GM19043 (cell line): ENCODE results near the gene CIAO3.
"Not testable (repeated sequence)": the region's sequence is repeated elsewhere in the genome, so short reads cannot be mapped to it uniquely, and the experiment has no call there.

Source experiments
- ATAC-seq: cut with Tn5 transposase; IDR thresholded peaks from one replicate; pipeline ENCODE4 v1.9.1; 2021; ENCODE audit warnings: low read depth; ENCODE audit not compliant: unreplicated experiment

CIAO3 gene

DNA sequence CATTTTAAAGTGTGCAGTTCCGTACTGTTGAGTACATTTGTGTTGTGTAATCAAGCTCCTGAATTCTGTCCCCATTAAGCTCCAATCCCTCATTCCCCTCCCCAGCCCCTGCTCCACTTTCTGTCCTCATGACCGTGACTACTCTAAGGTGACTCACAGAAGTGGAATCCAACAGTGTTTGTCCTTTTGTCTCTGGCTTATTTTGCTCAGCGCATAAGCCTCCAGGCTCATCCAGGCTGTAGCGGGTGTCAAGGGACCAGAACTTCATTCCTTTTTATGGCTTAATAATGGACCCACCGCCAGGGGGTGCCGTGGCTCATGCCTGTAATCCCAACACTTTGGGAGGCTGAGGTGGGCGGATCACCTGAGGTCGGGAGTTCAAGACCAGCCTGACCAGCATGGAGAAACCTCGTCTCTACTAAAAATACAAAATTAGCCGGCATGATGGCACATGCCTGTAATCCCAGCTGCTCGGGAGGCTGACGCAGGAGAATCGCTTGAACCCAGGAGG is 28.0 kb downstream of the CIAO3 start:
- ATAC-seq, result not testable (repeated sequence)

DNA sequence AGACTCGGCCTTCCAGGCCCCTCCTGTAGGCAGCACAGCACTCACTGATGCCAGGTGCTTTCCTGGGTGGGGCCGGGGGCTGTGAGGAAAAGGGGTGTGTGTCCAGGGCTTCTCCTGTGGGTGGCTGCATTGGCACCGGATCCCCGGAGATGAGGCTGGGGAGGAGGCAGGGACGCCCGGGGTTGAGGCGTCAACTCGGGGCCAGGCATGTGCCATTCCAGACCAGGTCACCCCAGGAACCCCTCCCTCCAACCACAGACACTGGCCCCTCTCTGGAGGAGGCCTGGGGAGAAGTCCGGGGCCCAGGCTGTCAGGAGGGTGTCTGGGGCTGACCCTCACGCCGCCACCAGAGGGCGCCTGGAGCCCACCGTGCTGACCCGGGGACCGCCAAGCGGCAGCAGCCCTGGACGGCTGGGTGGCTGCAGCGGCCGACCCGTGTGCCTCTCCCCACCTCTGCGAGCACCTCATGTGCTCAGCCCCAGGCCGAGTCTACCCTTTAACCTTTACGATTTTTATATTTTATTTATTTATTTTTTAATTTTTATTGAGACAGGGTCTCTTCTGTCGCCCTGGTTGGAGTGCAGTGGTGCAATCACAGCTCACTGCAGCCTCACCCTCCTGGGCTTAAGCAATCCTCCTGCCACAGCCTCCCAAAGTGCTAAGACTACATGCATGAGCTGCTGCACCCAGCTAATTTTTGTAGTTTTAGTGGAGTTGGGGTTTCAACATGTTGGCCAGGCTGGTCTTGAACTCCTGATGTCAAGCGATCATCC is 29.1 kb downstream of the CIAO3 start:
- ATAC-seq, result no peak

DNA sequence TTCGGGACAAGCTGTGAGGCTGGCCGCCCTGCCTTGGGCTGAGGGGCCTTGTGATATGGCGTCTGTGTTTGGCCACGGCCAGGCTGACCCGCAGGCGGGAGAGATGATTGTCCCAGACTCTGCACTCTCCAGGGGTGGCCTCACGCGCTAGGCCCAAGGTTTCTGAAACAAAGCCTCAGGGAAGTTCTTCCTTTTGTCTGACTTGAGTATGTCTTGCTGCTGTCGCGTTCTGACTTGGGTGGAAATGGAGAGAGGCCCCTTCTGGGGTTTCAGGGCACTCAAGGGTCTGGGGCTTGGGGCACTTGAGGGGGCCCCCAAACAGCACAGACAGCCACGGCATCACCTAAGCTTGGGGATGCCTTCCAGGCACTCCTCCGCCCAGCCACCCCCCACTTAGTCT is 29.7 kb downstream of the CIAO3 start:
- no peak for ATAC-seq

DNA sequence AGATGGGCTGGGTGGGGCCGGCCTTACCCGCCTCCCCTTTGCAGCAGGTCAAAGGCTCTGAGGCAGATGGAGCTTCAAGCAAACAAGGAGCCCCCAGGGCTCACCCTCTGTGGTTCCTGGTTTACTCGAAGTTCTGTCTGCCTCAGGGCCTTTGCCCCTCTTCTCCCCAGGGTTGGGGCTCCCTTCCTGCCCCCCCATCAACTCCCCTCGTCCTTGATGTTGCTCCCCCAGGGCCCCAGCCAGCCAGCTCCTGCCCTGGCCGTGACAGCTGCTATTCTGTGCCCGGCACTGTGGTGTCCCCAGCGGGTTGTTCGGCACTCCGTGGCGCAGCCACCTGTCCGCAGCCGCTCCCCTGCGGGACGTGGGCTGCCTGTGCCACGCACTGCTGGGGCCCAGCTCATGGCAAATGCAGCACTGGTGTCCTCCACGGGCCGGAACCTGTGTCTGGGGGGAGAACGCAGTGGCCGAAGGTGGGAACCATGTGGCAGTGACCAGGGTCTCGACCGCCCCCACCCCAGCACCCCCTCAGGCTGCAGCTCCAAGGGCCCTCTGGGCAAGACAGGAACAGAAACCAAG is 30.2 kb downstream of the CIAO3 start:
- no peak for ATAC-seq

DNA sequence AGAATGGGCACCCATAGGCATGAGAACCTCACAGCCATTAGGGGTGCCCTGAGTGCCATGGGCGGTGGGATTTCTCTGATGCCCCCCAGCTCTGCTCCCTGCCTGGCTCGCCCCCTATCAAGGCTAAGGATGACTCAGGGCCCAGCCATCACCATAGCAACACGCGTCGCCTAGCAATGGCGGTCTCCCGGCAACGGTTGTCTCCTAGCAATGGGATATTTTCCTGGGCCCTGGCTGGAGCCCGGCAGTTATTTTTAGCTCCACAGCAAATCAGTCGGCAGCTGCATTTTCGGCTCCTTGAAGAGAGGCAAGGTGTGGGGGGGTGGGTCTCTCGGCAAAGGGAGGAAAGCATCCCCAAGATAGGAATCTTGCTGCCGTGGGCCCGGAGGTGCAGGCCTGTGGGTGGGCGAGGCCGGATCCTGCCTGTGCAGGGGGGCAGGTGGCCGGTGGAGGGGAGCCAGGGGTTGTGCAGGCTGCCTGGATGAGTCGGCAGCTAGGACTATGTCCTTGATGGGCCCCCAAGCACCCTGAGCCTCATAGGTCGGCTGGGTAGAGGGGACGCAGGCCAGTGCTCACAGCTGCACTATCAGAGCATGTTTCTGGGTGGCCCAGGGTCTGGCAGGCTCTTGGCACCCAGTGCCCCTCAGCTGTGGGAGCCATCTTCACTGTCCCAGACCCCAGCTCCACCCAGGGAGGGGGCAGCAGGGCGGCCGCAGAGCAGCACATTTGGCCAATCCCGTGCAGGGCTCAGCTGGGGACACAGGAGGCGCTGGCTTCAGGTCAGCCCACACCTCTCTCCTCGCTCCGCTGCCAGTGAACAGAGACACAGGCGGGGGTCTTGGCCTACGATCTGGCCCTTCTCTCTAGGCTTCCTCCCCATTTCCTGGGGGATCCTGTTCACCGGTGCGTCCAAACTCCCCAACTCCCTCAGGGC is 31.0 kb downstream of the CIAO3 start:
- no peak for ATAC-seq

DNA sequence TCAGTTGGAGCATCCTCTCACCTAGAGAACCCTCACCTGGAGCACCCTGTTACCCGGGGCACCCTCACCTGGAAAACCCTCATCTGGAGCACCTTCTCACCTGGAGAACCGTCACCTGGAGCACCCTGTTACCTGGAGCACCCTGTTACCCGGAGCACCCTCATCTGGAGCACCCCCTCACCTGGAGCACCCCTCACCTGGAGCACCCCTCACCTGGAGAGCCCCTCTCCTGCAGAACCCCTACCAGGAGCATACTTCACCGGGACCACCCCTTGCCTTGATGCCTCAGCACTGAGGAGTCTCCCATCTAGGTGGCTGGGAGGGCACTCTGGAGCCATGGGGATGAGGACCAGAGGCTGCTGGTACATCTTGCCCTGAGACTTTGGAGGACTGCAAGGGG is 31.8 kb downstream of the CIAO3 start:
- ATAC-seq, result no peak

DNA sequence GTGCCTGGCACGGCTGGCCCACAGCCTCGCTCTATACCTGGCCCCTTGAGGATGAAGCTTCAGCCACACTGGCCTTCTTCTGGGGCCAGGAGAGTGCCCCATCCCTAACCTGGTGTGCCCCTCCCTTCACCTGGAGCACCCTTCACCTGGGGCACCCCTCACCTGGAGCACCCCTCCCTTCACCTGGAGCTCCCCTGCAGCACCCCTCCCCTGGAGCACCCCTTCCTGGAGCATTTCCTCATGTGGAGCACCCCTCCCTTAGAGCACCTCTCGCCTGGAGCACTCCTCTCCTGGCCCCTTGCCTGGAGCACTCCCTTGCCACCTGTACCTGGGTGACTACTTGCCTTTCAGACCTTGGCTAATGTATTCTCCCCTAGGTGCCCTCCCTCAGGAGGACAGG is 32.8 kb downstream of the CIAO3 start:
- no peak for ATAC-seq

DNA sequence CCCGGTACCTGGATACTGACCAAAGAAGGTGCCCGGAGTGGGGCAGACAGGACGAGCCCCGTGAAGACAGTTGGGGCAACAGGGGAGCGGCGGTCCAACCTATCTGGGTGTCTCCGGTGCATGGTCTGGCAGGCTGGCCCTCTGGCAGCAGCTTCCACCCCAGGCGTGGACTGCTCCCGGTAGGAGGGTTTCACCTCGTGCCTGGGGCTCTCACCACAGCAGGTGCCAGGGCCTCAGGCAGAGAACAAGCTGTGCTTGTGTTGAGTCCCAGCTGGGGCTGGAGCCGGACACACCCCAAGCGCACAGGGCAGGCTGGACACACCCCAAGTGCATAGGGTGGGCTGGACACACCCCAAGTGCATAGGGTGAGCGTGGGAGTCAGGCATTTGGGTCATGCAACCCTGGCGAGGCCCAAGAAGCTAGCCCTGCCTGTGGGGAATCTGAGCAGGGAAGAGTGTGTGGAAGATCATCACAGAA is 33.7 kb downstream of the CIAO3 start:
- no peak for ATAC-seq

DNA sequence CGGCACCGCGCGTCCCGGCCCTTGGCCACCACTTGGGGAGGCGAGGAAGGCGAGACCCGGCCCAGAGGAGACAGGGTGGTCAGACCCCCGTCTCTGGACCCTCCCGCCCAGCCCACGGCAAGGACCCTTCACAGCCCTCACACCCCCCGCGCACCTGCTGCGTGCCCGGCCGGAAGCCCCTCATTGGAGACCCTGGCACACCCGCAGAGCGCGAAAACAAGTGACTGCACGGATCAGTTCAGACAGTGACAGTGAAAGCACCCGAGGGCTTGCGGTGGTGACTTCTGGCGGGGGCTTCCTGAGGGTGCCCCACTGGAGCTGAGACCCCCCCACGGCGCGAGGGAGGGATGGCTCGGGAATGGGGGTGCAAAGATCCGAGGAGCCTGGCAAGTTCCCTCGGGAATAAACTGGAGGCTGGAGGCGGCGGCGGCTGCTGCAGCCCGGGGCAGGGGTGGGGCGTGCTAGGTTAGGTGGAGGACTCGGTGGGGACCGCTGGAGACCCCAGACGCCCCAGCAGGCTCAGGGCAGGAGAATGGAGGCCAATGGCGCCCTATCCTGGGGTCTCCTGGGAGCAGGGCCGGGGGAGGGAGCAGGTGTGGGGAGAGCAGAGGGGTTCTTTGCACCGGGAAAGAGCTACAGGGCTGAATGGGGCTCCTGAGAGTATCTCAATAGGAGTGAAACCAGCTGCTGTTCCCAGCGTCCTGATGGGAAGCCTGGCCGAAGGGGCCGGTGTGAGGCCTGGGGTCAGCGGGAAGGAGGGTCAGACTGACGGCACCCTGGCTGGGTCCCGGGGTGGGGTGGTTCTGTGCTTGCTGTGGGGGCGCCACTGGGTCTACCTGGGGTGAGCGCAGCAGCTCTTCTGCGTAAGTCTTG is 34.4 kb downstream of the CIAO3 start:
- no peak for ATAC-seq

DNA sequence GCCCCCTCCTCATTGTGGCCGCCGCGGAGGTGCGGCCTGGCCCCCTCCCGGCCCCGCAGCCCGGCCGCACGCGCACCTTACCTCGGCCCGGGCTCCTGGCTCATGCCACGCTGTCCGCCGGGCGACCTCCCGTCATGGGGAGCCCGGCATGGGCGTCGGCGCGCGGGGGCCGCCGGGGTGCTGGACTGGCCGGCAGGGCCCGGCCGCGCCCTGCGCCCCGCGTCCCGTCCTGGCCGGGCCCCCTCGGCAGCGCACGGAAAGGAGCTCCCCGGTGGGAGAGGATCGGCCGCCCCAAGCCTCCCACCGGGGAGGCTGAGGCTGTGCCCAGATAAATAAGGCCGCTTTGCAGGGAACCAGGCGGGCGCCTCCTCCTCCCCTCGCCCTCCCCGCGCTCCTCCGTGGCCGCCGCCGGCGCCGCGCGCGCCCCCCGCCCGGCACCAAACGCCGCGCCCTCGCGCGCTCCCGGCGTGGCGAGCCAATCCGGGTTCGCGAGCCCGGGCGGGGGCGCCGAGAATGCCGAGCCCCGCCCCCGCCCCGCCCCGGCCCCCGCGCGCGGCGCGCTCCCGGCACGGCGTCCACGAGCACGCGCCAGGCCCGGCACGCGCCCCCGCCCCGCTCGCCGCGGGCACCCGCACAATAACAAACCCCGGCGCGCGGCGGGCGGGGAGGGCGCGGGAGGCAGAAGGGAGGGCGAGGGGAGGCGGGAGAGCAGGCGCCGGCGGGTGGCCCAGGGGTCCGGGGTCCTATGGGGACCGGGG is 35.2 kb downstream of the CIAO3 start, which contains the start of gene FBXL16:
TSS of gene FBXL16 (minus strand) at position 371 of the 758 bp plus-strand sequence. CDS start 8,396 bp downstream, outside the sequence.
- no peak for ATAC-seq

DNA sequence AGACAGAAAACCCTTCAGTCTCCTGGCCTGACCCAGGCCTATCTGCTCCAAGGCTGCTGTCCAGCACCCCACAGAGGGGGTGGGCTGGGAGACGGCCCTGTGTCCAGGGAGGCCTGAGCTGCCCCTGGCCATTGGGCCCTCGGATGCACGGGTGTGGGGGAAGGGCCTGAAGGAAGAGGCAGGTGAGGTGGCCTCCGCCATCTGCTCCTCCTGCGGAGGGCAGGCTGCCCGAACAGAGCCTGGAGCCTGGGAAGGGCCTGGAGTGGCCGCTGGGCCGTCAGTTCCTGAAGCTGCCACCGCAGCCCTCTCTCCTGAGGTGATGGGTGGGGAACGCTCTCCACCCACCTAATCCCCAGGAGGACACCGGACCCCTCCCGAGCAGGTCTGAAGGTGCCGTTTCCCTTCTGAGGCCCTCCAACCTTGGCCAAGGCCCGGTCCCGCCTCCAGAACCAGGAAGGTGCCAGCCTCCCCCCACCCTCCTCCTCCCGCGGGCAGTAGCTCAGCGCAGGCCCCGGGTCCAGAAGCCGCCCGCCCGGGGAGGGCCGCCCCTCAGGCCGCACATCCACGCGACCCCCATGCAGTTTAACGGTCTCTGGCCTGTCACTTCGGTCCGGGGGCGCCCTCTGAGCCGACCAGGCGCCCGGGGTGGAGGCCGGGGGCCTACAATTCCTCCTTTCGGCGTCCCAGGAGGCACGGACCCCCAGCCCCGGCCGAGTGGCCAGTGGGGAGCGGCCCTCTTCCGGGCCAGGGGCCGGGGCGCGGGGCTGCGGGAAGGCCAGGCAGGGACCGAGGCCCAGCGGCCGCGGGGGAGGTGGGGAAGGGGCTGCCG is 36.0 kb downstream of the CIAO3 start:
- no peak for ATAC-seq

DNA sequence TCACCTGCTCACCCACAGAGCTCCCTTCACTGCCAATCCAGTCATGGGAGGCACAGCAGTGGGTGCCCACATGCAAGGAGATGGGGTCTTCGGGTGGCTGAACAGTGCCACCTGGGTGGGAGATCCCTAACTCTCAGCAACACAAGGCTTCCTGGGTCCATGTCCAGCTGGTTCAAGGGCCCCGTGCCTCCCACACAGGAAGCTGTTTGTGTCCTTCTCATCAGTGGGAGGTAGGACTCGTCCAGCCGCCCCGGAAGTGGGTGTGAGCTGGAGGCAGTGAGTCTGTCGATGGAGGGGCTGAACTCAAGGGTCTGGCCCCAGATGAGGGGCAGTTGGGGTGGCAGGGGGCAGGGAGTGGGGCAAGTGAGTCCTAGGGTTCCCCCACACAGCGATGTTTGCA is 36.8 kb downstream of the CIAO3 start:
- no peak for ATAC-seq

DNA sequence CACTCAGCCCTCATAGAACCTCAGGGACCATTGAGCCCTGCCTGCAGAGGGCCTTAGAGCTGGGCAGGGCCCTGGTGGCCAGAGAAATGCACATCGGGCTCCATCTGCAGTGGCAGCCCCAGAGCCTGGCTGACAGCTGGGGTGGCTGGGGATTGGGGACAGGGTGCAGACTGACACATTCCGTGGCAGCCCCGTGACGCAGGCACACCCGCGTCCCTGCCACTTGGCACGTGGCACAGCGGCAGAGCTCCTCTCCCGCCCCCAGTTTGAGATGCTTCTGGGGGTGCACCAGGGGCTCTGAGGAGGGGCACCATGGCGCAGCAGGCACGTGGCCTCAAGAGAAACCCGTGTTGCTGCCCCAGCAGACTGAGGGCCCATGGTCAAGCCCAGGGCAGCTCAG is 37.4 kb downstream of the CIAO3 start:
- no peak for ATAC-seq

DNA sequence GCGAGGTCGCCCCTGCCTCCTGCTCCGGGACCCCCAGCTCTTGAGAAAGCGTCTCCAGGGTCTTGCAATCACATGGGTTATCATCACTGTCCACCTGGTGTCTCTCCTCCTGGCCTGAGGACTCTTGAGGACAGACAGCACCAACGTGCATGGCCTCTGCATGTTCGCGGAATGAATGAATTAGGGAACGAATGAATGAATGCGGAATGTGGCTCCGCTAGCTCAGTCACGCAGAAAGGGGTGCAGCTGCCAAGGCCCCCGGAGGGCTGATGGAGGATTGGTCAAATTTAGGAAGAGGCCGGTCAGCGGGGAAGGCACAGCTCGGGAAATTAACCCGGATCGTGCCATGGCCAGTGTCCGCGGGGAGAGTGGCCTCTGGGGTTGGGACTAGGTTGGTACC is 38.5 kb downstream of the CIAO3 start:
- ATAC-seq, result no peak

DNA sequence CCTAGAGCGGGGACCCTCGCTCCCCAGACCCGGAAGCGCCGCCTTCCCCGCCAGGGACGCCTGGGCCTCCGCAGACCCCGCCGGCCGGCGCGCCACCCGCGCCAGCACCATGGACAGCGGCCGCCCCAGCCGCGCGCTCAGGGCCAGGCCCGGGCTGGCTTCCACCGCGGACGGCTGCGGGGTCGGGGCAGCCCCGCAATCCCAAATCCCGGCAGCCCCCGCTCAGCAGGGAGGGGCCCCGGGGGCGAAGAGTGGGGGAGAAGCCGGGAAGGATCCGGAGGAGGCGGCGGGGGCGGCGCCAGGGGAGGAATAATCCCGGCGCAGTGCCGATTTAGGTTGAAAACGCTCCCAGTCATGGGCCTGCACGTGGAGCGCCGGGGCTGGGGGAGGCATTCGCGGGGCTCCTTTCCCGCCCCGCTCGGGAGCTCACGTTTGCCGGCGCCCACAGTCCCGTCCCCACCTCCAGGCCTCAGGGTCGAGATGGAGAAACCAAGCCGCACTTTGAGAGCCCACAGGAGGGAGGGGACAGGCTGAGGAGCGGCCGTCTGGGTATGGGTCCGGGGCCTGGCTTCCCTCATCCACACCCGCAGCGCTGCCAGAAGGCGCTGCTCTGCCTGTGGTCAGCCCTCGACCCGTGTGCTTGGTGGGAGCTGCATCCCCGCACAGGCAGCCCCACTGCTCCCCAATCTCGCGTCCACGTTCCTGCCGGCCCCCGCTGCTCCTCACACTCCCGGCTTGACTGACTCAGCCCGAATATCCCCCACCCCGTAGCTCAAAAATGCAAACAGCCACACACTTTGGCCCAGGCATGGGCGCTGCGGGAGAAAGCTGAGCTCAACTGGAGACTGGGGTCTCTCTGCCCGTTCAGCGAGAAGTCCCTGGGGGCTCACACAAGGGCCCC is 39.9 kb downstream of the CIAO3 start:
- ATAC-seq, result no peak

DNA sequence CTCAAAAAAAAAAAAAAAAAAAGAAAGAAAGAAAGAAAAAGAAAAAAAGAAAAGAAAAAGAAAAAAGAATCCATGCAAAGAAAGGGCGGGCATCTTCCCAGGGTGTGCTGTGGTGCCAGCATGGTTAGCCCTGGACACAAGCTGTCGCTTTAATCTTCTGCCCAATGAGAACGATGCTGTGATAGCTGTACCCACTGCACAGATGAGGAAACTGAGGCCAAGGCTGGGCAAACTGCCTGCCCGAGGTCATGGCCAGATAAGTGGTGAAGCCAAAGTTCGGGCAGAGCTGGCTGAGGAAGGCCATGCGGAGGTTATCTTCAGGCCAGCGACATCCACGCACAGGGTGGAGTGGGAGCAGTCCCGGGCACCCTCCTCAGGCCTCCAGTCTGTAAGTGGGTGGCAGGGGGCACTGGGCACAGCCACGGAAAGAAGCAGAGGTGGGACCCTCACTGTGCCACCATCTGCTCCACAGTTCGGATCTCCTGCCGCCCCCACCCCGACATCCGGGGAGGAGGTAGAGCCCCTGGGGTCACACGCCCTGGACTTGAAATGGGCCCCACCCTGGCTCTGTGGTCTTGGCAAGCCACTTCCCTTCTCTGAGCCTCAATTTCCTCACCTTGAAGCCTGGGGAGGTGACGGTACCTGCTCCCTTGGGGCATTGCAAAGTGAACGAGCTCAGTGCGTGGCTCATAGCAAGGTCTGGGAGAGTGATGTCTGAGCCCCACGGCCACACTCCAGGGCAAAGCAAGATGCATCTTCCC is 41.7 kb downstream of the CIAO3 start:
- no peak for ATAC-seq
